Skeletal muscle satellite cell (primary cell): ENCODE results near the gene SLITRK1. TPM values are rescaled to one million over a fixed set of nuclear protein-coding genes. Genes with fewer than 3 reads are reported as not detected.

ENCODE experiments used
- H3K27me3 ChIP-seq: 2 replicates; pipeline ENCODE4 v1.7.0; 2013; ENCODE audit warnings: low read length; ENCODE audit not compliant: control insufficient read depth, insufficient read depth
- H3K36me3 ChIP-seq: 2 replicates; pipeline ENCODE4 v1.7.0; 2013; ENCODE audit warnings: mild to moderate bottlenecking, control low read depth, low read length; ENCODE audit not compliant: insufficient read depth
- H3K4me1 ChIP-seq: 2 replicates; pipeline ENCODE4 v1.7.0; 2013; ENCODE audit warnings: low read length; ENCODE audit not compliant: control insufficient read depth, insufficient read depth
- H3K4me2 ChIP-seq: 2 replicates; pipeline ENCODE4 v1.7.0; 2013; ENCODE audit warnings: mild to moderate bottlenecking, low read length
- H3K4me3 ChIP-seq: 2 replicates; pipeline ENCODE4 v1.7.0; 2013; ENCODE audit warnings: low read length
- H3K9ac ChIP-seq: 2 replicates; pipeline ENCODE4 v1.7.0; 2013; ENCODE audit warnings: mild to moderate bottlenecking, low read depth, low read length, moderate library complexity
- H3K9me3 ChIP-seq: replicated peaks from 2 replicates; pipeline ENCODE4 v1.7.0; 2013; ENCODE audit warnings: mild to moderate bottlenecking, control low read depth, low read length
- total RNA-seq: library from RNA; depleted of rRNA; stranded (reverse); fragments of >200 nt; gene quantifications from 2 replicates; pipeline ENCODE4 v1.2.3, GENCODE V29; 2012; rRNA removed

Gene SLITRK1
- under 0.01 TPM in 1 of 2 replicates, not detected in the other for total RNA-seq

GRCh38 chr13:83881917-83882605, at the start of gene SLITRK1:
SLITRK1 (minus strand) TSS chr13:83882474; CDS start chr13:83881507, 967 bp downstream.
- peaks cover 15% of the 10 kb centered on the region for H3K27me3 ChIP-seq
- H3K4me2 ChIP-seq = no peak within 1 kb of the TSS
- H3K4me1 ChIP-seq = no peaks in the 10 kb centered on the region
- H3K4me3 ChIP-seq = no peak within 1 kb of the TSS
- H3K36me3 ChIP-seq = no peaks in the 10 kb centered on the region
- no peak within 1 kb of the TSS for H3K9ac ChIP-seq
- no peaks in the 10 kb centered on the region for H3K9me3 ChIP-seq

GRCh38 chr13:83929157-83929556, 46.9 kb upstream of the SLITRK1 start:
- Histone ChIP-seq H3K27me3 (no peaks in the 10 kb centered on the region), H3K4me1 (no peaks in the 10 kb centered on the region), H3K4me3 (no peak overlapping the region), H3K4me2 (no peak overlapping the region), H3K36me3 (no peaks in the 10 kb centered on the region), H3K9me3 (no peaks in the 10 kb centered on the region), H3K9ac (no peak overlapping the region)

GRCh38 chr13:83919775-83920174, 37.5 kb upstream of the SLITRK1 start:
- Histone ChIP-seq H3K4me3 (no peak overlapping the region), H3K9ac (no peak overlapping the region), H3K36me3 (no peaks in the 10 kb centered on the region), H3K4me1 (no peaks in the 10 kb centered on the region), H3K9me3 (no peaks in the 10 kb centered on the region), H3K27me3 (no peaks in the 10 kb centered on the region), H3K4me2 (no peak overlapping the region)

GRCh38 chr13:83914368-83914767, 32.1 kb upstream of the SLITRK1 start:
- H3K4me1 ChIP-seq = no peaks in the 10 kb centered on the region
- H3K9me3 ChIP-seq = no peaks in the 10 kb centered on the region
- H3K4me3 ChIP-seq = no peak overlapping the region
- no peak overlapping the region for H3K9ac ChIP-seq
- no peaks in the 10 kb centered on the region for H3K27me3 ChIP-seq
- H3K36me3 ChIP-seq = no peaks in the 10 kb centered on the region
- H3K4me2 ChIP-seq = no peak overlapping the region

- Histone ChIP-seq H3K9ac (no peak overlapping the region), H3K27me3 (no peaks in the 10 kb centered on the region), H3K4me1 (no peaks in the 10 kb centered on the region), H3K9me3 (no peaks in the 10 kb centered on the region), H3K36me3 (no peaks in the 10 kb centered on the region), H3K4me3 (no peak overlapping the region), H3K4me2 (no peak overlapping the region)
Measured at GRCh38 chr13:83907196-83907989, 25.1 kb upstream of the SLITRK1 start.

- no peak overlapping the region for H3K4me2 ChIP-seq
- H3K9me3 ChIP-seq = no peaks in the 10 kb centered on the region
- no peaks in the 10 kb centered on the region for H3K27me3 ChIP-seq
- no peaks in the 10 kb centered on the region for H3K4me1 ChIP-seq
- H3K36me3 ChIP-seq = no peaks in the 10 kb centered on the region
- H3K4me3 ChIP-seq = no peak overlapping the region
- no peak overlapping the region for H3K9ac ChIP-seq
Measured at GRCh38 chr13:83906240-83906820, 24.1 kb upstream of the SLITRK1 start.

GRCh38 chr13:83905641-83906040, 23.4 kb upstream of the SLITRK1 start:
- Histone ChIP-seq H3K36me3 (no peaks in the 10 kb centered on the region), H3K4me1 (no peaks in the 10 kb centered on the region), H3K4me2 (no peak overlapping the region), H3K27me3 (no peaks in the 10 kb centered on the region), H3K9me3 (no peaks in the 10 kb centered on the region), H3K4me3 (no peak overlapping the region), H3K9ac (no peak overlapping the region)

GRCh38 chr13:83895994-83896580, 13.8 kb upstream of the SLITRK1 start:
- Histone ChIP-seq H3K4me2 (no peak overlapping the region), H3K4me1 (no peaks in the 10 kb centered on the region), H3K9me3 (no peaks in the 10 kb centered on the region), H3K9ac (no peak overlapping the region), H3K4me3 (no peak overlapping the region), H3K27me3 (no peaks in the 10 kb centered on the region), H3K36me3 (no peaks in the 10 kb centered on the region)

GRCh38 chr13:83890358-83890757, 8.1 kb upstream of the SLITRK1 start:
- H3K4me1 ChIP-seq = no peaks in the 10 kb centered on the region
- H3K4me2 ChIP-seq = no peak overlapping the region
- H3K36me3 ChIP-seq = no peaks in the 10 kb centered on the region
- no peak overlapping the region for H3K4me3 ChIP-seq
- H3K9me3 ChIP-seq = no peaks in the 10 kb centered on the region
- no peaks in the 10 kb centered on the region for H3K27me3 ChIP-seq
- H3K9ac ChIP-seq = no peak overlapping the region

GRCh38 chr13:83884141-83884540, 1.9 kb upstream of the SLITRK1 start:
- H3K27me3 ChIP-seq = peaks cover 15% of the 10 kb centered on the region

GRCh38 chr13:83883061-83883523, 818 bp upstream of the SLITRK1 start:
- Histone ChIP-seq H3K36me3 (no peaks in the 10 kb centered on the region), H3K27me3 (peaks cover 15% of the 10 kb centered on the region), H3K9me3 (no peaks in the 10 kb centered on the region), H3K4me2 (no peak overlapping the region), H3K9ac (no peak overlapping the region), H3K4me3 (no peak overlapping the region), H3K4me1 (no peaks in the 10 kb centered on the region)

More at GRCh38 chr13:83884141-83884540, 1.9 kb upstream of the SLITRK1 start:
- Histone ChIP-seq H3K9me3 (no peaks in the 10 kb centered on the region), H3K36me3 (no peaks in the 10 kb centered on the region), H3K9ac (no peak overlapping the region), H3K4me1 (no peaks in the 10 kb centered on the region), H3K4me2 (no peak overlapping the region), H3K4me3 (no peak overlapping the region)
